T-helper 17 cell (primary cell): ENCODE results near the gene NIM1K. TPM values are rescaled to one million over a fixed set of nuclear protein-coding genes. Genes with fewer than 3 reads are reported as not detected.
A peak's percentile ranks its signal among the peaks of the same experiment; 100 is the strongest.

Experiments used
- ATAC-seq: fragments of 150-1000 bp; cut with Tn5 transposase; 2 replicates; pipeline ENCODE4 v1.10.0; 2021; ENCODE audit warnings: mild to moderate bottlenecking, moderate library complexity
- DNase-seq, 3 donors: peaks; one replicate each; pipeline versions ENCODE4 v3.0.0 to v3.0.0-alpha.2; 2020 to 2021
- H3K9me3 ChIP-seq: one replicate; pipeline ENCODE4 v1.7.0; 2013; ENCODE audit warnings: low read length, mild to moderate bottlenecking; ENCODE audit not compliant: control insufficient read depth, poor library complexity, severe bottlenecking
- H3K27ac Mint-ChIP-seq: one replicate; pipeline ENCODE4 v1.8.0; 2022; ENCODE audit warnings: mild to moderate bottlenecking, moderate library complexity, mixed read lengths
- H3K27me3 Mint-ChIP-seq: one replicate; pipeline ENCODE4 v1.8.0; 2022; ENCODE audit warnings: mixed read lengths
- H3K36me3 Mint-ChIP-seq: one replicate; pipeline ENCODE4 v1.8.0; 2022; ENCODE audit warnings: low read depth, mixed read lengths
- H3K4me1 Mint-ChIP-seq: one replicate; pipeline ENCODE4 v1.8.0; 2022; ENCODE audit warnings: mild to moderate bottlenecking, mixed read lengths
- H3K4me3 Mint-ChIP-seq: one replicate; pipeline ENCODE4 v1.8.0; 2022; ENCODE audit warnings: mild to moderate bottlenecking, moderate library complexity, mixed read lengths
- total RNA-seq, 4 donors: library from RNA in 2 of 4; stranded (reverse) in 2 of 4; gene quantifications; one replicate each; pipeline ENCODE4 v1.2.3 and lab custom pipeline; 2022 to 2026

NIM1K gene
- total RNA-seq, 2 donors from 2014 or later, result 0.76 to 1.1 TPM

- Mint-ChIP-seq H3K4me1 (no peaks in the 10 kb centered on the region), H3K4me3 (no peak overlapping the region), H3K36me3 (peaks cover 2% of the 10 kb centered on the region), H3K27ac (no peak overlapping the region), H3K27me3 (peaks cover 5% of the 10 kb centered on the region)
- no peak for ATAC-seq
- no peak for DNase-seq
- no peaks in the 10 kb centered on the region for H3K9me3 ChIP-seq
Measured at GRCh38 chr5:43281840-43282658, 90.0 kb downstream of the NIM1K start.

- DNase-seq, result no peak
- peaks cover 9% of the 10 kb centered on the region for H3K36me3 Mint-ChIP-seq
Measured at GRCh38 chr5:43286623-43287022, 94.6 kb downstream of the NIM1K start.

GRCh38 chr5:43287493-43287892 lies 95.5 kb downstream of the NIM1K start:
- H3K4me1 Mint-ChIP-seq, result no peaks in the 10 kb centered on the region
- H3K9me3 ChIP-seq, result no peaks in the 10 kb centered on the region
- H3K4me3 Mint-ChIP-seq, result no peak overlapping the region
- DNase-seq (no peak), ATAC-seq (no peak)
- no peaks in the 10 kb centered on the region for H3K27me3 Mint-ChIP-seq
- H3K27ac Mint-ChIP-seq, result peak overlapping the region; percentile 14
- peaks cover 9% of the 10 kb centered on the region for H3K36me3 Mint-ChIP-seq

More at GRCh38 chr5:43286623-43287022, 94.6 kb downstream of the NIM1K start:
- Mint-ChIP-seq H3K4me3 (no peak overlapping the region), H3K27me3 (no peaks in the 10 kb centered on the region), H3K4me1 (no peaks in the 10 kb centered on the region), H3K27ac (peak overlapping the region; percentile 14)
- H3K9me3 ChIP-seq, result no peaks in the 10 kb centered on the region
- ATAC-seq, result peak; percentile 32

GRCh38 chr5:43288269-43288831 lies 96.3 kb downstream of the NIM1K start:
- DNase-seq (no peak), ATAC-seq (no peak)
- H3K27ac Mint-ChIP-seq, result no peak overlapping the region
- H3K27me3 Mint-ChIP-seq, result no peaks in the 10 kb centered on the region
- H3K4me3 Mint-ChIP-seq, result no peak overlapping the region
- H3K36me3 Mint-ChIP-seq, result peaks cover 9% of the 10 kb centered on the region
- no peaks in the 10 kb centered on the region for H3K9me3 ChIP-seq
- H3K4me1 Mint-ChIP-seq, result no peaks in the 10 kb centered on the region

- Mint-ChIP-seq H3K4me1 (peaks cover 3% of the 10 kb centered on the region), H3K36me3 (peaks cover 15% of the 10 kb centered on the region), H3K27me3 (no peaks in the 10 kb centered on the region), H3K4me3 (no peak overlapping the region), H3K27ac (no peak overlapping the region)
- ATAC-seq (no peak), DNase-seq (no peak)
- no peaks in the 10 kb centered on the region for H3K9me3 ChIP-seq
Measured at GRCh38 chr5:43290726-43291125, 98.7 kb downstream of the NIM1K start.

GRCh38 chr5:43294226-43294625 lies 102.2 kb downstream of the NIM1K start:
- no peak for ATAC-seq
- no peak for DNase-seq
- H3K36me3 Mint-ChIP-seq, result peaks cover 17% of the 10 kb centered on the region
- H3K4me3 Mint-ChIP-seq, result no peak overlapping the region
- H3K4me1 Mint-ChIP-seq, result peaks cover 3% of the 10 kb centered on the region
- H3K9me3 ChIP-seq, result no peaks in the 10 kb centered on the region
- no peaks in the 10 kb centered on the region for H3K27me3 Mint-ChIP-seq
- H3K27ac Mint-ChIP-seq, result no peak overlapping the region

GRCh38 chr5:43295202-43295601 lies 103.2 kb downstream of the NIM1K start:
- no peaks in the 10 kb centered on the region for H3K9me3 ChIP-seq
- DNase-seq, result no peak
- peaks cover 15% of the 10 kb centered on the region for H3K36me3 Mint-ChIP-seq
- no peaks in the 10 kb centered on the region for H3K27me3 Mint-ChIP-seq
- H3K27ac Mint-ChIP-seq, result peak overlapping the region; percentile 45
- no peak overlapping the region for H3K4me3 Mint-ChIP-seq
- no peak for ATAC-seq
- H3K4me1 Mint-ChIP-seq, result peaks cover 3% of the 10 kb centered on the region

GRCh38 chr5:43296835-43297234 lies 104.8 kb downstream of the NIM1K start:
- H3K27me3 Mint-ChIP-seq, result no peaks in the 10 kb centered on the region

GRCh38 chr5:43298443-43298842 lies 106.4 kb downstream of the NIM1K start:
- DNase-seq, result no peak
- no peak for ATAC-seq
- H3K27ac Mint-ChIP-seq, result no peak overlapping the region
- peaks cover 21% of the 10 kb centered on the region for H3K4me1 Mint-ChIP-seq
- H3K27me3 Mint-ChIP-seq, result no peaks in the 10 kb centered on the region
- no peaks in the 10 kb centered on the region for H3K9me3 ChIP-seq
- H3K36me3 Mint-ChIP-seq, result peaks cover 22% of the 10 kb centered on the region
- no peak overlapping the region for H3K4me3 Mint-ChIP-seq

More at GRCh38 chr5:43296835-43297234, 104.8 kb downstream of the NIM1K start:
- DNase-seq (no peak), ATAC-seq (no peak)
- no peaks in the 10 kb centered on the region for H3K9me3 ChIP-seq
- Mint-ChIP-seq H3K4me3 (no peak overlapping the region), H3K36me3 (peaks cover 19% of the 10 kb centered on the region), H3K4me1 (peaks cover 11% of the 10 kb centered on the region), H3K27ac (no peak overlapping the region)

- DNase-seq (no peak), ATAC-seq (no peak)
- Mint-ChIP-seq H3K4me1 (peaks cover 24% of the 10 kb centered on the region), H3K4me3 (no peak overlapping the region), H3K36me3 (peaks cover 21% of the 10 kb centered on the region), H3K27me3 (no peaks in the 10 kb centered on the region), H3K27ac (no peak overlapping the region)
- H3K9me3 ChIP-seq, result no peaks in the 10 kb centered on the region
Measured at GRCh38 chr5:43300112-43300511, 108.1 kb downstream of the NIM1K start.

GRCh38 chr5:43301653-43302091 lies 109.6 kb downstream of the NIM1K start:
- DNase-seq (no peak), ATAC-seq (no peak)
- H3K36me3 Mint-ChIP-seq, result peaks cover 11% of the 10 kb centered on the region
- peak overlapping the region; percentile 14 for H3K27ac Mint-ChIP-seq
- no peaks in the 10 kb centered on the region for H3K9me3 ChIP-seq
- peak overlapping the region; percentile 41 for H3K4me3 Mint-ChIP-seq
- H3K27me3 Mint-ChIP-seq, result no peaks in the 10 kb centered on the region
- peaks cover 25% of the 10 kb centered on the region for H3K4me1 Mint-ChIP-seq

GRCh38 chr5:43302481-43302880 lies 110.5 kb downstream of the NIM1K start:
- Mint-ChIP-seq H3K27ac (peak overlapping the region; percentile 14), H3K36me3 (peaks cover 8% of the 10 kb centered on the region), H3K4me3 (no peak overlapping the region), H3K27me3 (no peaks in the 10 kb centered on the region), H3K4me1 (peaks cover 25% of the 10 kb centered on the region)
- ATAC-seq (no peak), DNase-seq (no peak)
- H3K9me3 ChIP-seq, result no peaks in the 10 kb centered on the region

- Mint-ChIP-seq H3K4me1 (peaks cover 28% of the 10 kb centered on the region), H3K36me3 (peaks cover 8% of the 10 kb centered on the region), H3K27ac (no peak overlapping the region), H3K4me3 (no peak overlapping the region), H3K27me3 (no peaks in the 10 kb centered on the region)
- no peaks in the 10 kb centered on the region for H3K9me3 ChIP-seq
- no peak for DNase-seq
- ATAC-seq, result no peak
Measured at GRCh38 chr5:43303242-43303641, 111.2 kb downstream of the NIM1K start.
